ENCODE results near the gene HES4.
A peak's percentile ranks its signal among the peaks of the same experiment; 100 is the strongest.
"Not testable (repeated sequence)": the region's sequence is repeated elsewhere in the genome, so short reads cannot be mapped to it uniquely, and the experiment has no call there.

The HES4 gene

DNA sequence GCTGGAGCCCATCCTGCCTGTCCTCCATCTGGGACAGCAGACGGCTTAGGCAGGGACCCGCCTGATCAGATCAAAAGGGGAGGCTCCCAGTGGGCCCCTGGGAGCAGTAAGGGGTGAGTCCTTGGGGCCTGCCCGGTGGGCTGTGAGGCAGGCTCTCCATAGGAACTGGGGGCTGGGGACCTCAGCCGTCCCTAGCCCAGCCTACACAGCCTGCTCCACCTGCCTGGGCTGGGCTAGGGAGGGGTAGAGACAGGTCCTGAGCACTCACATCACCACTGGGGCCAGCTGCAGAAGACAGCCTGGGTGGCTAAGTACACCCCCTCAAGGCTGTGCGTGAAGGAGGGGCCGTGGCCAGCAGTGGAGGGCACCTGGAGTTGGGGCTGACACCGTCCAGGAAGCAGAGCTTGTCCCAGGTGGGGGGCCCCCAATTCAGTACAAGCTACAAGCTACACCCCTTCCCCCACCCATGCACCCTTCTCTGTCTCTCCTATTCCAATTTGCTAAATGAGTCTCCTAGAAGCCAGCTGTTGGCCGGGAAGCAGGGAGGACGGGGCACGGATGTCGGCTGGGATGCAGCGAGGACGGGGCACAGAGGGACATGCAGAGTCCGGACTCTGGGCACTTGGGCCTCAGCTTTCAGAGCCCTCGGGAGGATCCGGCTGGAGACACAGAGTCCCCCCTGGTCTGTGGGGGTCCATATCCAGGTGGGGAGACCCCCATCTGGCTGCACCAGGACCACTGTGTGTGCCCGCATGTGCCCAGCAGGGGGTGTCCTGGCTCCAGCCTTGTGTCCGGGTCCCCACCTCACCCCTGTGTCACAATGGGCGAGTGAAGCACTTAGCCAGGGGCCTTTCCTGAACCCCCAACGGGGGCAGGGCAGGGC lies 15.1 kb upstream of the HES4 start:
- no peak for DNase-seq

DNA sequence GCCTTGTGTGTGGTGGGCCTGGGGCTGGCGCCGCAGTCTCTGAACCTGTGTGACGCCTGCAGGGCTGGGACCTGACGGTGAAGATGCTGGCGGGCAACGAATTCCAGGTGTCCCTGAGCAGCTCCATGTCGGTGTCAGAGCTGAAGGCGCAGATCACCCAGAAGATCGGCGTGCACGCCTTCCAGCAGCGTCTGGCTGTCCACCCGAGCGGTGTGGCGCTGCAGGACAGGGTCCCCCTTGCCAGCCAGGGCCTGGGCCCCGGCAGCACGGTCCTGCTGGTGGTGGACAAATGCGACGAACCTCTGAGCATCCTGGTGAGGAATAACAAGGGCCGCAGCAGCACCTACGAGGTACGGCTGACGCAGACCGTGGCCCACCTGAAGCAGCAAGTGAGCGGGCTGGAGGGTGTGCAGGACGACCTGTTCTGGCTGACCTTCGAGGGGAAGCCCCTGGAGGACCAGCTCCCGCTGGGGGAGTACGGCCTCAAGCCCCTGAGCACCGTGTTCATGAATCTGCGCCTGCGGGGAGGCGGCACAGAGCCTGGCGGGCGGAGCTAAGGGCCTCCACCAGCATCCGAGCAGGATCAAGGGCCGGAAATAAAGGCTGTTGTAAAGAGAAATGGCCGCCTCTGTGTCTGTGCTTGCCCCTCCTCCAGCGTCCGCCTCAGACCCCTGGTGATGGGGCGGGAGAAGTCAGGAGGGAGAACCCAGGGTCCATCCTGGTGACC lies 14.2 kb upstream of the HES4 start:
- DNase-seq, result no peak

DNA sequence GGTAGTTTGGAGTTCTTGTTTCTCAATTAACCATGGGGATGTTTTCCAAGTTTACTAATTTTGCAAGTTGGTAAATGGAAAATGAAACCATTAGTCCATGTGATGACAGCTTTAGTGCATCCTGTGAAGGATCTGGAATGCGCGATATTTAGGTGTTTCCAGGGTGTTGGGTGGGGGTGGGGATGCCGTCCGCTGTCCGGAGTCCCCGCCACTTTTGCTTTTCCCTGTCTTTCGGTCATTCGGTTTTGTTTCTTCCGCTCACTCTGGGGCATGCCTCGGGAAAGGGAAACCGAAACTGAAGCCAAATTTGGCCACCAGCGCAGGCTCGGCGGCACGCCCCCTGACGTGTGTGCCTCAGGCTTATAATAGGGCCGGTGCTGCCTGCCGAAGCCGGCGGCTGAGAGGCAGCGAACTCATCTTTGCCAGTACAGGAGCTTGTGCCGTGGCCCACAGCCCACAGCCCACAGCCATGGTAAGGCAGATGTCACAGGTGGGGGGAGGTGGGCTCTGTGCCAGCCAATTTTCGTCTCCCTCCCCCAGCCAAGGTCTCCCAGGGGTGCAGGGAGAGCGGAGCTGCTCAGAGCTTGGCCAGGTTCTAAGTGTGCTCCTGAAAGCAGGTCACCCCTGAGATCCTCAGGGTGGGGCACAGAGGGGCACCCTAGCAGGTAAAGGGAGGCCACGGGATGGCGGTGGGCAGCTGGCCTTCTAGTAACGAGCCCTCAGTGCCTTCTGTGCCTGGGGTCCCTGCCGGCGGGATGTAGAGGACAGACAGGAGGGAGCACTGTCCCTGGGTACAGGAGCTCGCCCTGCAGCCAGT lies 13.4 kb upstream of the HES4 start, which contains the start of gene ISG15:
Gene ISG15 (plus strand): TSS at position 393 of the 817 bp plus-strand sequence. CDS start 77 bp downstream, at position 470.
- peak; percentile 49 for DNase-seq

DNA sequence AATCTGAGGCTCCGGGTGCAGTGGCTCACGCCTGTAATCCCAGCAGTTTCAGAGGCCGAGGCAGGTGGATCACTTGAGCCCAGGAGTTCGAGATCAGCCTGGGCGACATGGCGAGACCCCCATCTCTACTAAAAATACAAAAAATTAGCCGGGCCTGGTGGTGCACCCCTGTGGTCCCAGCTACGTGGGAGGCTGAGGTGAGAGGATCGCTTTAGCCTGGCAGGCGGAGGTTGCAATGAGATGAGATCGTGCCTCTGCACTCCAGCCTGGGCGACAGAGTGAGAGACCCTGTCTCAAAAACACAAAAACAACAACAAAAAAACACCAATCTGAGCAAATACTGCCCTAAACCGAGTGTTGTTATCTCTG lies 12.8 kb upstream of the HES4 start:
- DNase-seq, result not testable (repeated sequence)

DNA sequence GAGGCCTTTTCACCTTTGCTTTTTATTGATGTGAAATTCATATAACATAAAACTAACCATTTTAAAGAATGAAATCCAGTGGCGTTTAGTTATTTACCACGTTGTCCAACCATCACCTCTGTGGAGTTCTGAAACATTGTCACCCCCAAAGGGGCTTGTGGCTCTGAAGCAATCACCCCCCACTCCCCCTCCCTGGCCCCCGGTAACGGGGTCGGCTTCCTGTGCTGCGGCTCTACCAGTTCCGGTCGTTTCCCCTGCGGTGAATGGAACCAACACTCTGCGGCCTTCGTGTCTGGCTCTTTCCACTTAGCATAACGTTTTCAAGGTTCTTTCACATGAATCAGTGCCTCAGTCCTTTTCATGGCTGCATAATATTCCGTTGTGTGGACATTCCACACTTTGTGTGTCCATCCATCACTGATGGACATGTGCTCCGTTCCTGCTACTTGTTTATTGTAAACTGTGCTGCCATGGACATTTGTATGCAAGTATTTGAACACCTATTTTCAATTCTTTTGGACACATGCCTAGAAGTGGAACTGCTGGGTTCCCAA lies 11.6 kb upstream of the HES4 start:
- no peak for DNase-seq

DNA sequence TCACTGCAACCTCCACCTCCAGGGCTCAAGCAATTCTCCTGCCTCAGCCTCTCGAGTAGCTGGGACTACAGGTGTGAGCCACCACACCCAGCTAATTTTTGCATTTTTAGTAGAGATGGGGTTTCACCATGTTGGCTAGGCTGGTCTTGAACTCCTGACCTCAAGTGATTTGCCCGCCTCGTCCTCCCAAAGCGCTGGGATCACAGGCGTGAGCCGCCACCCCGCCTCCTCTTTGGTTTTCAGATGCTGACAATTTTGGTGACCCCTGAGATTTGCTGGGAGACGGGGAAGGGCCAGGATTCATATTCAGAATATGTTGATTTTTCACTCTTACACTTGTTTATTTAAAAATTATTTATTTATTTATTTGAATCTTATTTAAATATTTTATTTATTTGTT lies 10.2 kb upstream of the HES4 start:
- DNase-seq, result not testable (repeated sequence)

DNA sequence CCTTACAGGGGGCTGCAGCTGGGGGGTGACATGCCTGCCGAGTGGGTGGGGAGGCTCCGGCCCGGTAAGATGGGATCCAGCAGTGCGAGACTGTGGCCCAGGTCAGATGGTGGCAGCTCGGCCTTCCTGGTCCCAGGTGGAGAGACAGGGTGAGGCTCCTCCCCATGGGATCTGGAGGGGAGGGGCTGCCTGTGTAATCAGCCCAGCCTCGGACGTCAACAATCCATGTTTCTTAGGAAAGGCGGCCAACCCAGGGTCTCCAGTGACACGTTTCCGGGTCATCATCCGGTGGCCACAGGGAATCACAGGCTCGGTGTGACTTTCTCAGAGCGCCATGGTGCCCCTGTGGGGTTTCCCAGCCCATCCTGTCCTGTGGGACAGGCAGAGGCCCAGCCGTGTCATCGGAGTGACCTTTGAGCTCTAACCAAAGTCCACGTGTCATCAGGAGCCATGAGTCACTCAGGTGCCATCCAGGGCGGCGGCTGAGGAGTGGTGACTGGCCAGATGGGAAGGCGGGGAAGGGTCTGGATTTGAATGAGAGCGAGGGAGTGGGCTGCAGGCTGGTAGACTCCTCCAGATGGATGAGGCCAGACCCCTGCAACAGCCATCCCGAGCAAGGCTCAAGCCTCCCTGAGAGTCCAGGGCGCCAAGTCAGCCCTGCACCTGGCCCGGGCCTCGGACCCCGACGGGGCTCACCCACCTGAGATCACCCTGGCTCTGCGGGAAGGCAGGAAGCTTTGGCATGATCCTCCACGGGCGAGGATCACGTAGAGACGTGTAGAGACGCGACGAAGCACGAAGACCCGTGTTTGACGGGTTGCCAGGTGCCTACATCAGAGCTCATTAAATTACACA lies 6.6 kb upstream of the HES4 start:
- DNase-seq, result no peak

DNA sequence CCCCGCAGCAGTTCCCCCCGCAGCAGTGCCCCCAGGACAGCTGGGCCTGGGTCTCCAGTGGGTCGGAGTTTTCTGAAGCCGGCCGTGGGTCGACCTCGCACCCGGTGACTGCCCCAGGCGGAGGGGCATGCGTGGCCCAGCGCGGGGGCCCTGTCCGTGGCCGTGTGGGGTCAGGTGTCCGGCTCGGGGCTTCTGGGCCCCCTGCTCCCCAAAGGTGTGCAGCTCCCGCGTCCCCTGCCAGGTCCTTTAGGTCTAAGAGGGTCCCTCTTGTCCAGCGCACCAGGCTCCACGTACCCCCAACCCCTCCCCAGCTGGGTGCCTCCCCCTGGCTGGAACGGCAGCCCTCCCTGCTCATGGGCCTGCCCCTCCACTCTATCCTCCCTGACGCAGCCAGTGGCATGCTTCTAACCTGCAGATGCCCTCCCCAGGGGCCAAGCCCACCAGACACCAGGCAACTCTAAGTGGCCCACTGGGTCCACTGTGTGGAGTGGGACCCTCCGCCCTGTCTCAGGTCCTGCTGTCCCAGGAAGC lies 5.9 kb upstream of the HES4 start:
- DNase-seq, result no peak

DNA sequence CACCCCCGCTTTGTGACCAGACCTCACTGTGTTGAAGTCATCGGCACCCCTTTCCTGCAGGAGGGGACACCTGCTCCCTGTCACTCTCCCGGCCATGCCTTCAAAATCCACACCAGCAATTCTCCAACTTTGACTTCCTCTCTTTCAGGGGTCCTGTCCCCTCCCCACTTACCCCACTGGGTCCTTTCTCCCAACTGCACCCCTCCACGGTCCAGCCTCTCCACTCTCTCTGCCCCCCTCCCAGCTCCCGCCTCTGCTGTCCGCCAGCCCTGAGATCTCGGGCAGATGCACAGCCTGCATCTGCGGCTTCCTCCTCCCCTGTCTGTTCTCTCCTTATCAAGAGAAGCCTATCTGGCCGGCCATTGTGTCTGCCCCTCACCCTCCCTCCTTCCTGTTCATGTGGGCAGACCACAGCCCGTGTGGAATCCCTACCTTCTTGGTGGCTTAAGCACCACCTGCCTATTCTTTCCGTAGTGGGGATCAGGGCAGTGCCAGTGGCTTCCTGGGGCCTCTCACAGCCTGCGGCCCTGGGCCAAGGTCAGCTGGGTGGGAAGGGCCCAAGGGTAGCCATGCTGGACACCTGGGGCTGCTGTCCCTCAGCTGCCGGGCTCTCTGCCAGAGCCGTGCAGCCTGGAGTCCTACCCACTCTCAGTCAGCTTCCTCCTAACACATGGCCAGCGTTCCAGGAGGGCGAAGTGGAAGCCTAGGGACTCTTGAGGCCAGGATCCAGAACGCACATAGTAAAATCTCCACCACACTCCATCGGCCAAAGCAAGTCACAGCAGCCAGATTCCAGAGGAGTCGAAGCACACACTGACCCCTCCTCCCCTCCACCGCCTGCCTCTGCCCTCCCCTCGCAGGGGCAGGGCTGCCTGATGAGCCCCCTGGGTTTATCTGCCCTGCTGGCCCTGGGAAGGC lies 5.1 kb upstream of the HES4 start:
- DNase-seq, result no peak

DNA sequence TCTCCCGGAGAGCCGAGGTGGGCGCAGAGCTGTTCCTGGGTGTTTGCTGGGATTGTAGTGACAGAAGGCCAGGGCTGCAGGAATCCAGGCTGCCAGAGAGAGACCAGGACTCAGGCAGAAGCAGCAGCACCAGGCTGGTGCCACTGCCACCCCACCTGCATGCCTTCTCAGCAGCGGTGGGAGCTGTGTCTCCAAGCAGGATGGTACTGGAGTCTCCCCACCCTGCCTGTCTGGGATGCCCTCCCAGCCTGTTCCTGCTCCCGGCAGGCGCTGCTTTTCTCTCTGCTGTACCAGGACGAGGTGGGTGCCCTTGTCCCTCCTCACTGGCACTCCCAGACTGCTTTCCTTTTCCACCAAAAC lies 4.5 kb upstream of the HES4 start:
- no peak for DNase-seq

DNA sequence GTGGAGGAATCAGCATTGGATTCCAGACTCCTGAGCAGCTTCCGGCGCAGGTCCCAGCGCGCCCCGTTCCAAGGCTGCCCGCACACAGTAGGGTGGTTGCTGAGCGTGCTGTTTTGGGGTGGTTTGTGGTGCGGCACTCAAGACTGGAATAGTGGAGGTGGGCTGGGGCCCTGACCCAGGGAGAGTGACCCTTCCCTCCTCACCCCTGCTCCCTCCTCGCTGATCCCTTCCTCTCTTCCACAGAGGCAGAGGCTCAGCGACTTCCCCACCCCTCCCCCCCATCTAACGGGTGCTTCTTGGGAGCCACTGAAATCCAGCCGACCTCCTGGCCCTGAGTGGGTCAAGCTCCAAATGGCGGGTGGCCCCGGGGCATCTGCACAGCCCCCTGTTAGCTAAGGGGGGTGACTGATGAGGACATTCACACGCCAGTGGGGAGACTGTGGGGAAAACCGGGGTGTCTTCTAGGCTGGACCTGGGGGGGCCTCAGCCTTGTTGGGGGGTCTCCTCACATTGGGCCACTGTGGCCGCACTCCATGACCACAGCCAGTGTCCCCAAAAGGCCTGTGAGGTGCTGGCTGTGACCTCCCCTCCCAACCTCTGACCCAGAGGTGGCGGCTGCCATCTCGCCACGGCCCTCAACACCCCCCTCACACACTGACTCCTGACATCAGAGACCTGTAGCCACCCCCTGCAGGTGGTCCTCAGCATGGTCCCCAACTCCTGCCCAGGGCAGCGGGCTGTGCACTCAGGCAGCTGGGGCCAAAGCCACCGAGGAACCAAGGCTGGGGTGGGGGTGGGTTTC lies 3.9 kb upstream of the HES4 start:
- DNase-seq, result no peak

DNA sequence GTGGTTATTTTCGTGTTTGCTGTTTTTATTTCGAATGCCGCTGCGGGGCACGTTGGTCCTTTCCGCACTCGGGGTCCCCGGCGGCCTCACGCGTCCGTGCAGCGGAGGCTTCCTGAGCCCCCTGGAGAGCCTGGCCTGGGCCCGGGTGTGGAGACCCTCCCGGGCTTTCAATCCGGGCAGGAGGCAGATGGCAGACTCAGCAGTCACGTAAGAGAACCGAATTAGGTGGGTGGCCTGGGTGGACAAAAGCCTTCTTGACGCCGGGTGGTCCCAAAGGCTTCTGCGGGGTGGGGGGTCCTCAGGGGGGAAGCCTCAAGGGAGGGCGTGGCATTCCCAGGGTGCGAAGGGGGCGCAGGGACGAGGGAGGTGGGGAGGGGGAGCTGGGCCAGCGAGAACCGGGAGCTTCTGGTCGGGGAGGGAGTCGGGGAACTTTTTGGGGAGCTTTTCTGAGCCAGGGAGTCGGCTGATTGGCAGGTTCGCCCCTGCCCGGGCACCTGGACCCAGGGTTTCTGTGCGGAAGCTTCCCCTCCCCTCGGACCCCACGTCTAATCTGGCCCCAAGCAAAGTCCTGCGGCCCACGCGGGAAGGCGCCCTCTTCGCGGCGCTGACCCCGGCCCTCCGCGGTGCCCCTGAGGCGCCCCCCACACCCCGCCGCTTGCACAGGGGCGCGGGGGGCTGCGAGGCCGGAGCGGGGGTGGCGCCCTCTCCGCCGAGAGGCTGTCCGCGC lies 1.3 kb upstream of the HES4 start:
- DNase-seq, result no peak

DNA sequence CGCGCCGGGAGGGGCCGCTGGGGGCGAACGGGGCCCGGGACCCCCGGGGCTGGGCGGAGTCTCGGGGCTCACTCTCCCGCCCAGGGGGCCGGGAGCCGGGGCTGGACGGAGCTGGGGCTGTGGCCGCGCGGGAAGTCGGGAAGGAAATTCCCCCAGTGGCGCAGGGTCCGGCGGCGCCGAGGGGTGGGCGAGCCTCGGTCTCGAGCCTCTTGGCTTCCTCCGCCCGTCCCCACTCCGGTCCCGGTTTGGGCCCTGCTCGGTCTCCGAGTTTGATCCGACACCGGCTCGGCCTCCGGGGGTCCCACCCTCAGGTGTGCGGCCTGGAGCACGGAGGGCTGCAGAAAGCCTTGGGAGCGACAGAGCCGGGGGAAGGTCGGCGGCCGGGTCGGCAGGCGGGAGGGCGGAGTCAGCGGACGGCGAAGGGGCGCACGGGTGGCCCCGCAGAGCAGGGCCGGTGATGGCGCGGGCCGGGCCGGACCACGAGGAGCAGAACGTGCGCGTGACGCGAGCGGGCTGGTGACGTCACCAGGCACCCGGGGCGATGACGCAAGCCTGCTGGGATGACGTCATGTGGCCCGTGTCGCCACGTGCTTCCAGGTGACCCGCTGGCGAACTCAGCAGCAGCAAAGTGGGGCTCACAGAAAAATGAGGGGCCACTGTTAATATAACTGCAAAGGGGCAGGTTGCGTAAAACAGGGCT lies 610 bp upstream of the HES4 start:
- peak; percentile 49 for DNase-seq

DNA sequence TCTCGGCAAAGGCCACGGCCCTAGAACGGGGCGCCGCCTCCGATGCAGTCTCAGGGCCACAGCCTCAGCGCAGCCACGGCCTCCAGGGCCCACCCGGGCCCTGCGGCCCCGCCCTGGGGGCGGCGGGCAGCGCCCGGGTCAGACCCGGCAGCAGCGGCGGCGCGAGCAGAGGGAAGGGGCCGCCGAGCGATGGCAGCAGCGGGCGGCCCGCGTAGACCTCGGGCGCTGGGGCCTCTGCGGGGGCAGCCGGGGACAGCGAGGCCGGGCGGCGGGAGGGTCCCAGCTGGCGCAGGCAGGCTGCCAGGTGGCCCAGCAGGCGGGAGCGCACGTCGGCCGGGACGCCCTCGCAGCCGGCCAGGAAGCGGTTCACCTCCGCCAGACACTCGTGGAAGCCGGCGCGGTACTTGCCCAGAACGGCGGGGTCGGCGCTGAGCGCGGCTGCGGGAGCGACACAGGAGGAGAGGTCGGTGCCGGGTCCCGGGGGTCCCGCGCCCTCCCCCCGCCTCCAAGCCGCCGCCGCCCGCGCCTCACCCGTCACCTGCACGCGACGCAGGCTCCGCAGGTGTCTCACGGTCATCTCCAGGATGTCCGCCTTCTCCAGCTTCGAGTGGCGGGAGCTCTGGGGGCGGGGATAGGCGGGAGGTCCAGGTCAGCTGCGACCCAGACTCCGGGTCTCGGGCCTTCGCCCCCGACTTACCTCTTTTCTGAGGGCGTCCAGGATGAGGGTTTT lies 737 bp downstream of the HES4 start:
- no peak for DNase-seq

DNA sequence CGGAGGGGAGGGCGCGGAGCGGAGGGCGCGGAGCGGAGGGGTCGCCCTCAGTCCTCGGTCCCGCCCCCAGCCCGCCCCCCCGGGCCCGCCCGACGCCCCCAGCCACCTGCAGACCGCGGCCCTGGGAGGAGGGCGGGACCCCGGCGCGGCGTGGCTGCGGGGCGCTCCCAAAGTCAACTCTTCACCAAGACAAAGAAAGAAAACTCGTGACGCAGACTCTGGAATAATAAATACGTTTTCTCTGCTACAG lies 1.2 kb downstream of the HES4 start:
- no peak for DNase-seq

DNA sequence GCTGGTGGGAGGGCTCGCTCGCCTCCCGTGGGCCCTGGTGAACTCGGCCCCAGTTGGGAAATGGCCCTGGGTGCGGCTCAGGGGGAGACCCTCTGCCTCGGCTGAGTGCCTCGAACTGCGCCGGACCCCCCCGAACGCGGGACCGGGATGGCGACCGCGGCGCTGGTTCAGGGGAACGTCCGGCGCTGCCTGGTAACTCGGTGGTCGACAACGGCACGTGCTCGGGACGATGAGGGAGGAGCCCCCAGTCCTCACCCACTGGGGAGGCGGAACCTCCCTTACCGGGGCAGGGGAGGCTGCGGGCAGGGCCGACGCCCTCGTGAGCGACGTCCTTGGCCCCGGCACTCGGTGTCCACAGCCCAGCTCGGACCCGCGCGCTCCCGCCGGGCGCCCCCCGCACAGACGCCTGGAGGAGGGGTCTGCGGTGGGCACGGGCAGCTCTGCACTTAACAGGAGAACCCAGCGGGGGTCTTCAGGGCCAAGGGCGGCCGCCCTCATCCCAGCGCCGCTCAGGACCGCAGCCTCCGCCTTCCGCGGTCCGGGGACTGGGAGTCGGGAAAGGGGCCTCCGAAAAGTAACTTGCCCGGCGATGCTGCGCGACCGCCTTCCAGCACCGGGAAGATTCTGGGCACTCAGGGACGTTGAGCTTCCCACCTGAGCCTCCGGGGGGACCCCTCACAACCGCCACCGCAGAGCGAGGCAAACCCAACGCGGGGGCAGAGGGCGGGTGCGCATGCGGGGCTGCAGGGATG lies 1.7 kb downstream of the HES4 start:
- DNase-seq, result no peak

DNA sequence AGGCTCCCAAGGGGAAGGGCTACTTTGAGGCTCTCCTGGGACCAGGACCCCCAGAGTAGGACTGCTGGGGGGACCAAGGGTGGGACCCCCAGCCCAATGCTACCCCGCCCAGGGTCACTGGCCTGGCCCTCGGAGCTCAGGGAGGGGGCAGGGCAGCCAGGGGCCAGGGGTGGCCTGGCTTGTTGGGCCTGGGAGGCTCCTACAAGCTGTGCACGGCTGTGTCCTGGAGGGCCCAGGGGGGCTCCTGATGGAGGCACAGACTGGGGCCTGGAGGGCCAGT lies 2.2 kb downstream of the HES4 start:
- DNase-seq, result no peak

Data from DMS 273 treated with DMSO at 0.1 percent for 48 hours (cell line).